ENCODE results near the gene FGF5.
A peak's percentile ranks its signal among the peaks of the same experiment; 100 is the strongest.
"Not testable (repeated sequence)": the region's sequence is repeated elsewhere in the genome, so short reads cannot be mapped to it uniquely, and the experiment has no call there.

The FGF5 gene, protein sequence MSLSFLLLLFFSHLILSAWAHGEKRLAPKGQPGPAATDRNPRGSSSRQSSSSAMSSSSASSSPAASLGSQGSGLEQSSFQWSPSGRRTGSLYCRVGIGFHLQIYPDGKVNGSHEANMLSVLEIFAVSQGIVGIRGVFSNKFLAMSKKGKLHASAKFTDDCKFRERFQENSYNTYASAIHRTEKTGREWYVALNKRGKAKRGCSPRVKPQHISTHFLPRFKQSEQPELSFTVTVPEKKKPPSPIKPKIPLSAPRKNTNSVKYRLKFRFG

GRCh38 chr4:80266253-80266901 lies at the start of gene FGF5:
Gene FGF5, plus strand, starts transcription at chr4:80266664. Its CDS starts 161 bp downstream, at chr4:80266825.
- peak; percentile 67 for DNase-seq (ENCODE audit: low read depth)

GRCh38 chr4:80219301-80220025 lies 47.0 kb upstream of the FGF5 start:
- no peak for DNase-seq (ENCODE audit: low read depth)

GRCh38 chr4:80220711-80221110 lies 45.8 kb upstream of the FGF5 start:
- no peak for DNase-seq (ENCODE audit: low read depth)

DNA sequence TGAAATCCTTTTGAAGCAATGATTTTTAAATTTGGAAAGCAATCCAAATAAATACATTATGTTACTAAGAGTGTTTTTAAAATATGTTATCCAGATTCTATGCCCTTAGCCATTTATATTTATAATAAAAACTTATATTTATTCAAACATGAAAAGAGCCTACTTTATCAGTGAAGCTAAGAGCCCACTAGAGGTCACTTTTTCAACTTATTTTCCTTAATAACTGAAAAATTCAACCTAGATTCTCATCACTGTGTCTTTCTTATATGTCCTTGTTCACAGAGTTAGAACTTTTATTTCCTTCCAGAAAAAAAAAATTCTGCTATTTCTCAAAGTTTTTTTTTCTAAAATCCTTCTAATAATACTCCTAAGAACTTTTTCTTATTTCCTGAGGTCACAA lies 45.3 kb upstream of the FGF5 start:
- no peak for DNase-seq (ENCODE audit: low read depth)

DNA sequence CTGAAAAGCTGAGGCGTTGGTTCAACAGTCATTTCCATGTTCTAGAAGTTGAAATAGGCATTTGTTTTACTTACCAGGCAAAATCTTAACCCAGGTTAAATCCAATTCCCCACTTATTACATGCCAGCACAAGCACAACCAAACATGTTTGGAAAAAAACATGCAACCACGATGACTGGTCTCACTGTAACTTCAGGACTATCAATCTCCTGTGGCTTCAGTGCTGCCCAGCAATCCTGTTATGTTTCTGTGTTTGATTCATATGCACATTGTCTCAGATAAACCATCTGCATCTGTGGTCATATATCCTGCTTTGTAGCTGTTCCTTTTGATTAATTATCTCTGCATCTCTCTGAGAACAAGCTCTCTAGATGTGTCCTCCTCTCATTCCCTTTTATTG lies 40.9 kb upstream of the FGF5 start:
- DNase-seq (ENCODE audit: low read depth), result no peak

DNA sequence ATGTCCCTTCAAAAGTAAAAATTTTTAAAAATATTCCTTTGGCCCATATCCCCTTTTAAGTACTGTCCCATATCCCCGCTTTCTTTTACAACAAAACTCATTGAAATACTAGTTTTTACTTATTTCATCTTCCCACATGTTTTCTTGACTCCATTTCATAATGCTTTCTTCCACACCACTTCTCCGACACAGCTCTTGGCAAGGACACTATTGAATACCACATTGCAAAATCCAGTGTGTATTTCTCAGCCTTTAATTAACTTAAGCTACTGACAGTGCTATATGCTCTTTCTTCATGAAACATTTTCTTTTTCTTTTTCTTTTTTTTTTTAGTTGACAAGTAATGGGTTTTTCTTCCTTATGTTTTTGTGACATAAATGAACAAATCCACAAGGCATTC lies 40.4 kb upstream of the FGF5 start:
- DNase-seq (ENCODE audit: low read depth), result no peak

GRCh38 chr4:80228460-80228859 lies 38.0 kb upstream of the FGF5 start:
- no peak for DNase-seq (ENCODE audit: low read depth)

GRCh38 chr4:80229128-80229527 lies 37.3 kb upstream of the FGF5 start:
- no peak for DNase-seq (ENCODE audit: low read depth)

DNA sequence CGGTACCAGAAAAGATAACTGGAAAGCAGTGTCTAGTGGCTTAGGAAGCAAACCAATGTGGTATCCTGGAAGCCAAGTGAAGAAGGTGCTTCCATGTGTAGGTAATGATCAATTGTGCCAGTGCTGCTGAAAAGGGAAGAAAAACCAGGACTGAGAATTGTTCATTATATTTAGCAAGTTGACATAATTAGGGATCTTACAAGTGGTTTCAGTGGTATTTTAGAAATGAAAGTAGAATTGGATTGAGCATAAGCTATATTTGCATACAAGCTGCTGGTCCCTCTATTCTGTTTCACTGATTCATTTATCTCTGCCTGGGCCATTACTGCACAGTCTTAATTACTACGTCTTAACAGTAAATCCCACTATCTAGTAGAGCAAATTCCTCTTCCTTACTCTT lies 36.9 kb upstream of the FGF5 start:
- no peak for DNase-seq (ENCODE audit: low read depth)

- no peak for DNase-seq (ENCODE audit: low read depth)
These were observed 35.3 kb upstream of the FGF5 start for GRCh38 chr4:80231180-80231579.

DNA sequence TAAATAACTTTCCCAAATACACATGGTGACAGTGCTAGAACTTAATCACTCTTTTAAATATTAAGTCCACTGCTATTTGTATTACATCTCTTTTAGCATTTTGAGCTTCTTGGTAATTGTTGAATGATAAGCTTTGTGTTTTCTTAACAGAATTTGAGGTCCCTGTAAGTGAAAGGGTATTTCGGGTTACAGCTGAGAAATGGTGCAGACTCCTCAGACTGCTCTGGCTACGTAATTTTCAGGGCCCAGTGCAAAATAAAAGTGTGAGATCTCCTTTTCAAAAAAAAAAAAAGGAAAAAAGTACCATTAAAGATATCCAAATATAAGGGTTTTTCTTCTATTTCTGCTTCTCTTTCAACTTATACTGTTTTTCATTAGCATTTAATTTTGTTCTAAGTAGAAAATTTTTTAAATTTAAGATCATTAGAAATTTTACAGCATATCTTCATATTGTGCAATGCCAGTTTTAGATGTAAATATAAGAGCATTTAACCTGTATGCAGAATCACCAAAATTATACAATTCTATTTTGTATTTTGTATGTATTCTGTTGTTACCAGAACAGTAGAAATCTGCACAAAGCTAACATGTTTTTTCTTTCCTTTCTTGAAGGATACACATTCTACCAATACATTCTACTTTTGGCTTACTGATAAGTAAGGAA lies 33.6 kb upstream of the FGF5 start:
- DNase-seq (ENCODE audit: low read depth), result no peak

DNA sequence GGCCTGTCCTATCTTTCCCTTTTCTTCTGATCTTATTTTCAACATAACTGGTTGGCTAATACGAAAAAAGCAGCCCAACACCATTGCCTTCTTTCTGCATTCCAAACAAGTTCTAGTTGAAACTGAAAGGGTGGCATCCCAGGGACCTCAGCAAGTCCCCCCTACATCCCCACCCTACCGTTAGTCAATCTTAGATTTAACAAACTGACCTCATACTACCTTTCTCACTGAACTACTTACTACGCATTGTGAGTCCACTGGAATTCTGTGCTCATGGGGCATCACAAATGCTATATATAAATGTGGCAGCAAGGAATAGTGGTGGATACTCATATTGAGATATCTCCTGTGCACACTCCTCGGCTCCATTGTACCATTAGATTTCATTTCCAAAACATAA lies 33.1 kb upstream of the FGF5 start:
- no peak for DNase-seq (ENCODE audit: low read depth)

DNA sequence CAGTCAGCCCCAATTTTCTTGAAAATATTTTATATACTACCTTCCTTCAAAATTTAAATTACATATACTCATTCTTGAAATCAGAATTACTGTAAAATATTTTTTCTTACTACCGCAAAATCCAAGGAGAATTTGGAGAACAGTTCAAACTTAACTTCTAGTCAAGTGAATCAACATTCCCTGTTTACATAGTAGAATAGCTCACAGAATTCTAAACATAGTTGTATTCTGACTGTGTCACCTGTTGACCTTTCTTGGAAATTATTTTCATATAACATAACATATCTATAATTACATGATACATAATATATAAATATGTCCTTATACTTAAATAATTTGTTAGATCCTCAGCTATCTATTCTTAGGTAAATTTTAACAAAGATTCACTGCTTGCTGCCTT lies 31.0 kb upstream of the FGF5 start:
- no peak for DNase-seq (ENCODE audit: low read depth)

- DNase-seq (ENCODE audit: low read depth), result peak; percentile 63
These were observed 28.5 kb upstream of the FGF5 start for GRCh38 chr4:80237992-80238391.

DNA sequence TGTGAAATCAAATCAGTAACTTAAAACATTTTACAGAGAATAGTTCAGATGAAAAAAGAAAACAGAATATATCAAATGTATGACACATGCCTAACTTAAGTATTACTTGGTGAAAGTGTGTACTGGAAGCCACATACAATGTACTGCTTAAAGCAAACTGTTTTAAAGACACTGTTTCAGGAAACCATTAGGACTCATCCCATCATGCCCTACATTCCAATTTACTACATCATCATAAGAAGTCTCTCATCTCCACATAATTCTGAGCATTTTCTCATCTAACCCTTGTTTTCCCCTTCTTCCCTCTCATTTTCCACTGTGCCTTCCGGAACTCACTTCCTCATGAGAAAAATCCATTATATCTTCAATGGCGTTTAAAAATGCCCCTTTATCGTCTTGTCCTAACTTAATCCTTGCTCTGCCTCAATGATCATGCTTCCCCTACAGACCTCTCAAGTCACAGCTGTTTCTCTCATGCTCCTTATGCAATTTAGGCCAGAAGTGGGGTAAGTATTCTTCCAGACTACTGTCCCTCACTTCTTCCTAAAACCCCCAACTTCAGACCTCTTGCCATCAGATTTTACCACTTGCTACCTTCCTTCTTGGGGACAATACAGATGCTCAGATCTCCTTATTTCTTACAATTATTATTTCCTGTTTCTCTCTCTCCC lies 26.8 kb upstream of the FGF5 start:
- DNase-seq (ENCODE audit: low read depth), result no peak

DNA sequence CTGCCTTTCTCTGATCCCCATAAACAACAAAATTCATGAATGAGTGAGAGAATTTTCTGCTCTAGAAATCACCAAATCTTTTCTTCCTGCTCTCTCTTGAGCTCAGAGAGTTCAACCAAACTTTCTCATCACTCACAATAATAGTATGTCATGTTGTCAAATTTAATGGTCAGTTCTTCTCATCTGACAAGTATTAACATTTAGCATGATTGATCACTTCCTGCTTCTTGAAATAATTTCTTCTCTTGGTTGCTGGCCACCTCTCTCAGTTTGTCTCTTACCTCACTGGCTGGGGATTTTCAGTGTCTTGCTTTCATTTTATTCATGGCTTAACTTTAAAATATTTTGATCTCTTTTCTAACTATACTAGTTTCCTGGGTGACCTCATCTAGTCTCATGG lies 25.5 kb upstream of the FGF5 start:
- DNase-seq (ENCODE audit: low read depth), result no peak

DNA sequence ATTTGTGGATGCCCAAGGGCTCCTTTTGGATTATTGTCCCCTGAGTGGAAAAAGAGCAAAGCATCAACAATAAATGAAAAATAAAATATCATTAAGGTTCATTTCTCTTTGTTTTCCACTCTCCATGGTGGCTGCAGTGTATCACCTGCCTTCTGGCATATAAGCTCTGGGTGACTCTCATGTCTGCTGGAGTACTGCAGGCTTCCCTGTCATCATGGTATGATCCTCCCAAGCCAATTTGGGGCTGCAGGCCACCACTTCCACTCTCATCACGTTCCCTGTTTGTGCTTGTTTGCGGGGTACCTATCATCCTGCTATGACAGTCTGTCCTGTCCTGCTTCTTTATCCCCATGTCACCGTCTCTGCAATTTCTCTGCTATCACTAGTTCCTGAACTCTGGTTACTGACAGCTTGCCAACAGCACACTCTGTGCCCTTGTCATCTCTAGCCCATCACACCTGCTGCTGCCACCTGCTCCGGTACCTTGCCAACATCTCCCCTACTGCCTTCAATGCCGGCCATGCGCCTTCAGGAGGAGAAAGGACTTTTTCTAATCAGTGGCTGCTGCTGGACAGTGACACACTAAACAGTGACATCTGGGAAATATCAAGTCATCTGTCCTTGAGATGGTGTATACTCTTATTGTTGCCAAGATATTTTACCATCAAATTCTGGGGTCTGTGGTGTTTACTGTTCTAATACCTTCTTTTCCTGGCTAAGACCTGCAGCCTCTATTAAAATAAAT lies 23.0 kb upstream of the FGF5 start:
- DNase-seq (ENCODE audit: low read depth), result no peak

GRCh38 chr4:80247484-80247883 lies 19.0 kb upstream of the FGF5 start:
- DNase-seq (ENCODE audit: low read depth), result not testable (repeated sequence)

- DNase-seq (ENCODE audit: low read depth), result no peak
These were observed 17.3 kb upstream of the FGF5 start for GRCh38 chr4:80249144-80249543.

GRCh38 chr4:80252427-80252826 lies 14.0 kb upstream of the FGF5 start:
- DNase-seq (ENCODE audit: low read depth), result no peak

DNA sequence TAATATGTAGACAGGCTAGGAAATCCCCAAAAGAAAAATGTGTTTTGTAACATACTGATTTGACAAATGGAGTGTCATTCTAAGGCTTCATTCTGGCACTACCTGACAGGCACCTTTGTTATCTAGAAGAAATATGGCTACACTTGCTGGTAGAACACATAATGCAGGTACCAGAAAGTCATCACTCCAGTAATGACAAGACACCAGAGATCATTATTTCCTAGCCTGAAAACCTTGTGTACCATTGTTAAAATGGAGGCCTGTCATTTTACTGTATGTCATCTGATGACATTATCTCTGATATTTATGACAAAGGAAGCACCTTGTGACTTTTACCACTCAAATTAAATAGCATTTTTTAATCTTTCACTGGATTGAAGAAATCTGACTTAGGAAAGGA lies 13.5 kb upstream of the FGF5 start:
- no peak for DNase-seq (ENCODE audit: low read depth)

DNA sequence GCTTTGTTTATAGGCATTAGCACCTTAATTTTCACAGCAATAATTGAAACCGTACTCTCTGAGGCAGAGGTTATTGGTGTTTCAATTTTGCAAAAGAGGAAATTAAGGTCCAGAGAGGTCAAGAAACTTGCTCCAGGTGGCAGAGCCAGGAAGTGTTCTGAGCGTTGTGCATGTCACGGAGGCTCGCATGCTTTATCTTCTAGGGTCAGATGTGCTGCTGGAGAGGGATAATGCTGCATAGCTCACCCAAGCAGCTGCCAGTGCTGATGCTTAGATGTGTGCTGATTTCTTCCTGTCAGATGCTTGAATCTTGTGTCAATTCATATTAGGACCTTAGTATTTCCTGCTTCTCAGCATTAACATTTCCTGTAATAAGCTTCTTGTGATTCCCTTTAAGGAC lies 13.0 kb upstream of the FGF5 start:
- DNase-seq (ENCODE audit: low read depth), result no peak
